ENCODE results near the gene PHTF2.
"Not testable (repeated sequence)": the region's sequence is repeated elsewhere in the genome, so short reads cannot be mapped to it uniquely, and the experiment has no call there.

PHTF2 gene

DNA sequence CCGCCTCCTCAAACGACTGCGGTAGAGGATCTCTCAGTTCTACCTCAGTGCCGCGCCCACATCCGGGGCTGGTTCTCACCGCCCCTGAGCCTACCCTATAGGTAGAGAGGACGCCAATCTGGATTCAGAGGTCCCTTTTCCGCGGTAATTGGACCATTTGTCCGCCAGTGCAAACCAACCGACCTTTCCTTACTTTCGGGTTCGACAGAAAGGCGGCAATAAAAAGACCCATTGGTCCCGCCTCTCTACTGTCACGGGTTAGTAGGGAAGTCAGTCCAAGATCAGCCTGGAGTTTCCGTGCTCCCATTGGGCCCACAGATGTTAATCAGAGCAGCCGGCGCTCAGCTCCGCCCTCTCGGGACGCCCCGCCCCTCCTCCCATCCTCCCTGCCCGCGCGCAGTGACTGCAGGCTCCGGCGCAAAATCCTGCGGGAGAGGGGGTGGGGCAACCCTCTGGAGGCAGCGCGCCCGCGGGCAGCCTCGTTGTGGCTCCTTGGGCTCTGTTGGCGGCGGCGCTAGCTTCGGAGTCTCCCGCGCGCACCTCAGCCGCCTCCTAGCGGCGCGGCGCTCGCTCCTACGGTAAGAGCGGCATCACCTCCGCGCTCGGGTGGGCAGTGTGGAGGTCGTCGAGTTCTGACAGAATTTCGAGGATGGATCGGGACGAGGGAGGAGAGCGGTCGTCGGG is at the start of gene PHTF2, which contains the start of gene TMEM60:
TSS of gene PHTF2 (plus strand) at position 380 of the 684 bp plus-strand sequence.
TSS of gene TMEM60 (minus strand) at position 41 of the 684 bp plus-strand sequence. CDS start 4,061 bp downstream, outside the sequence.
- DNase-seq: peak; percentile 100

DNA sequence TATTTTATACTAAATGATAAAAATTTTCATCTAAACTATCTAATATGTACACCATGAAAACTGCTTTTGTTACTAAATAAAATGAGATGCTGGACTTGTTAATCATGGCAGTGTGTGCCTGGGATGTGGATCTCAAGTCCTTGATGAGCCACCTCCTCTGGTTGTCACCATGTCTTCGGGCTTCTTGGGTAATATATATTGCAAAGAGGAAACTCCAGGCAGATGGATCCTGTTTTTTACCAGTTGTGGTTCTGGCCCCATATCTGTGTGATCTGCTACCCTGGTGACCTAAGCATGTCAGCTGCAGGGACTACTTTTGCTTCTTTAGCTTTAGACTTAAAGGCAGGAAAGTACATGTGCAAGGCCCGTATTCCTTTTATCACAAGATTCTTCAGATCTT is 46.6 kb upstream of the PHTF2 start:
- no peak for DNase-seq

DNA sequence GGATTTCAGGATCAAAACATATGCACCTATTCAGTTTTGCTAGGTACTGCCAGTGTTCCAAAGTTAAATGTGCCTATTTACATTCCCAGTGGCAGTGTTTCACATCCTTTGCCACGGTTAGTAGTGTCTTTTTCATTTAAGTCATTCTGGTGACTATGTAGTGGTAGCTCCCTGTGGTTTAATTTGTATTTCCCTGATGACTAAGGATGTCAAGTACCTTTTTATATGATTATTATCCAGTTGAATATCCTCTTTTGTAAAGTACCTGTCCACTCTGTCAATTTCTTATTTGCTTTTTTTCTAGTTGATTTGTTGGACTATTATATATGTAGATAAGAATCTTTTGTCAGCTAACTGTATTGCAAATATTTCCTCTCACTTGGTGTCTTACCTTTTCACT is 45.4 kb upstream of the PHTF2 start:
- DNase-seq: no peak

DNA sequence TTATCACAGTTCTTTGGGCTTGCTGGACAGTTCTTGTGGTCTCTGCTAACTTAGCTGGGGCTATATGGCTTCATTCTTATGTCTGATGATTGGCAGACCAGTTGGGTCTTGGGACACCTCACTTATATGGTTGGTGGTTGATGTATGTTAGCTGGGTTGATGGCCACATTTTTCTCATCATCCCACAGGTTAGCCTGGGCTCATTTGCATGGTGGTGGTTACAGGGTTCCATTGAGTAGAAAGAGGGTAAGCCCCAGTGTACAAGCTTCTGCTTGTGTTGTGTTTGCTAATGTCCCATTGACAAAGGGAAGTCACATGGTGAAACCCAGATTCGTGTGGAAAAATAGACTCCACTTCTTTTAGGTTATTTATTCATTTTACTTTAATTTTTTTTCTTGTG is 41.0 kb upstream of the PHTF2 start:
- DNase-seq: no peak

DNA sequence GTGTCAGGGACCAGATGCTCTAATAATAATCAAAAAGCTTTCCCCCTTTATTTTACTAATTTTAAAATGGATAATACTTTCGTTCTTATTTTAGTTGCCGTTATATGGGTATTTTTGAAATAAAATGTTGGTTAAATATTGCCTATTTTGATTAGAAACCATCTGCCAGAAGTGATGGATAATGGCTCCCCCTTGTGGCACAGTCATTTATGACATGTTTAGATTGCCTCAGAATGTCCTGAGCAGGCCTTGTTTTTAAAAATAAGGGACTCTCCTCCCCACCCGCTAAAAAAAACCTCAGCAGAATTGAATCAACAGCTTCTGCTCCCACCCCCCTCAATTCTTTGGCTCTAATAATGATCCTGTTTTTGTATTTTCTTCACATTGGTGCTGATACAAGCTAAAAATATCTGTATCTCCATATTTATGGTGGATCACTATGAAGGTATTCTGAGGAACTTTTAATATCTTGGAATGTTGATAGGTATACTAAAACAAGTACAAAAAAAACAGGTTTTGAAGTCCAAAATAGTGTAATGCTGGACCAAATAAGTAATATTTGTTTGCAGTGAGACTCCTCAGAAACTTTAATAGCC is 39.2 kb upstream of the PHTF2 start:
- peak; percentile 21 for DNase-seq

DNA sequence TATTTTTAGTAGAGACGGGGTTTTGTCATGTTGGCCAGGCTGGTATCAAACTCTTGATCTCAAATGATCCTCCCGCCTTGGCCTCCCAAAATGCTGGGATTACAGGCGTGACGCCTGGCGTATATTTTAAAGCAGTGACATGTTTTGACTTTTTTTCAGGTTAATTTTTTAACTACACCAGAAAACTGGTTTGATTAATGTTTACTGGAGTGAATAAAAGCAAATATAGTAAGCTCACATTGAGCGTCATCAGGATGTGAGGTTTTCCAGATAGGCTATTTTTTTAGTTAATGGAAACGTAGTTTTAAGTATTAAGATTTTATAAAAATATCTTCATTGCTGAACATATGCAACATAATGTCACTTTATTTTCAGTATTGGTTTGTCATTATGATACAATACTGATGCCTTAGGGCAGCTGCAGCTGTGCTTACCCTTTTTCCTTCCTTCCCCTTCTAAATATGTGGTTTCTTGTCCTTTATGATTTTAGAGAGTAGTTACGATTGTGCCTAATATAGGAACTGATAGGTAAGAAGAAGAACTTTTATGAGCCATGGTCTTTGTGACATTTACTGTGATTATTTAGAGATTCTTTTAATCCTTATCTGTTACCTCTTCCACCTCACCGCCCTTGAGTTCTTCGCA is 37.6 kb upstream of the PHTF2 start:
- no peak for DNase-seq

DNA sequence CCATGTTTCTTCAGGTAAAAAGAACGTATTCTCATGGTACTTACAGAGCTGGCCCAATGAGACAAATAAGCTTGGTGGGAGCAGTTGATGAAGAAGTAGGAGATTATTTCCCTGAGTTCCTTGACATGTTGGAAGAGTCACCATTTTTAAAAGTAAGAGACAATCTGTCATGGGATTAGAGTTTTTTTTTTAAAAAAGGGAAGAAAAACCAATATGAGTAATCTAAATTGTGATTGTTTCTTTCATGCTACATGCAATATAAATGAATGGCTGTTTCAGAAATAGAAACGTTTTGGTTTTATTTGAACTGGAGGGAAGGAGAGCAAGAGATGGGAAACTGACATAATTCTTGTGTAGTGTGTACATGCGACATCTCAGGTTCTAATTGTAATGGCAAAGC is 33.1 kb upstream of the PHTF2 start:
- DNase-seq: no peak

DNA sequence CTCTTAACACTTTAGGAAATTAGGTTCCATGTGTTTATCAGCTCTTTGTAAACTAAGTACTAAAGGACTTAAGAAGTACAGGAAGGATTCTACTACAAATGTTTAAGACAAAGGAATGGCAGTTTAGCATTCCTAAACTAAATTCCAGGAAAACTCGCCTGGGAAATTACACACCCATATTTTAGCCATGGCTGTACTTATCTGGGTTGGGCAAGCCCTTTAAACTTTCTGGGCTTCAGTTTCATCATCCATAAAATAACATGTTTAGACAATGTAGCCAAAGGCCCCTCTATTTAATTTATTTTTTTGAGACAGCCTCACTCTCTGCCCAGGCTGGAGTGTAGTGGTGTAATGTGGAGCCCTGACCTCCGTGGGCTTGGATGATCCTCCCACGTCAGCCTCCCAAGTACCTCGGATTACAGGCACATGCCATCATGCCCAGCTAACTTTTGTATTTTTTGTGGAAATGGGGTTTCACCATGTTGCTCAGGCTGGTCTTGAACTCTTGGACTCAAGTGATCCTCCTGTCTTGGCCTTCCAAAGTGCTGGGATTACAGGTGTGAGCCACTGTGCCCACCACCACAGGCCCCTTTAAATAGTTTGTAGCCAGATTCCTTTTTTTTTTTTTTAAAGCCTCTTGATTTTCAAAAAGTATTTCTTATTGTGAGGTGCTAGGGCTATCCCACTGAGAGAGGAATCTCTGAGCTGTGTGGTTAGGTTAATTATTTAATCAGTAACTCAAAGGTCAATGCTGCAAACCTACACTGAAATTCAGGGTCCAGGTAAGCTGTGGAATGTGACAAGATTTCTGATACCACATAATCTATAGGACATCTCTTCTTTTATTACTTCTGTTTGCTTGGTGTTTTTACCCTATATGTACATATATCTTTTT is 32.4 kb upstream of the PHTF2 start:
- DNase-seq: no peak

DNA sequence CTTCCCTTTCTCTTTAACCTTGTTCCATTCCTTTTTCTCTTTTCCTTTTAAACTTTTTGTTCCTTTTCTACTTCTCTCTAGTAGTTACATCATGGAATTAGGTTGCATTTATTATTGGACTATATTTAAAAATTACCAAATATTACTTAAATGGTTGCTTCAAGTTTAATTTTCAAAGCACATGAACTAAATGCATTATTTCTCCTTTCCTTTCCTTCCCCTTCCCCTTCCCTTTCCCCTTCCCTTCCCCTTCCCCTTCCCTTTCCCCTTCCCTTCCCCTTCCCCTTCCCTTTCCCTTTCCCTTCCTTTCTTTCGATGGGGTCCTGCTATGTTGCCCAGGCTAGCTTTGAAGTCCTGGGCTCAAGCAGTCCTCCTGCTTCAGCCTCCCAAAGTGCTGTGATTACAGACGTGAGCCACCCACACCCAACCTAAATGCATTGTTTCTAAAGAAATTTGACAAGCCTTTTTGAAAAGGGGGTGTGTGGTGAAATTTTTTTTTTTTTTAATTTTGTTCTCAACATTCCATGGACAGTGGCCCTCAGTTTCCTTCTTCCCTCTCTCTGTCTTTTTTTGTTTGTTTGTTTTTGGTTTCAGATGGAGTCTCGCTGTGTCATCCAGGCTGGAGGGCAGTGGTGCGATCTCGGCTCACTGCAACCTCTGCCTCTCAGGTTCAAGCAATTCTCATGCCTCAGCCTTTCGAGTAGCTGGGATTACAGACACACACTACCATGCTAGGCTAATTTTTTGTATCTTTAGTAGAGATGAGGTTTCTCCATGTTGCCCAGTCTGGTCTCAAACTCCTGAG is 31.6 kb upstream of the PHTF2 start:
- DNase-seq: no peak

DNA sequence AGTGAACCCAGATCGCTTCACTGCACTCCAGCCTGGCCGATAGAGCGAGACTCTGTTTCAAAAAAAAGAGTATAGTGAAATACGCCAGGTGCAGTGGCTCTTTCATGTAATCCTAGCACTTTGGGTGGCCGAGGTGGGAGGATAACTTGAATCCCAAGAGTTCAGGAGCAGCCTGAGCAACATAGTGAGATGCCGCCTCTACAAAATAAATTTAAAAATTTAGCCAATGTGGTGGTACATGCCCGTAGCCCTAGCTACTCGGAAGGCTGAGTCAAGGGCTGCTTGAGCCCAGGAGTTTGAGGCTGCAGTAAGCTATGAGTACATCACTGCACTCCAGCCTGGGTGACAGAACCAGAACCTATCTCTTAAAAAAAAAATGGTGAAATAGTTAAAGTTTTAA is 28.3 kb upstream of the PHTF2 start:
- no peak for DNase-seq

DNA sequence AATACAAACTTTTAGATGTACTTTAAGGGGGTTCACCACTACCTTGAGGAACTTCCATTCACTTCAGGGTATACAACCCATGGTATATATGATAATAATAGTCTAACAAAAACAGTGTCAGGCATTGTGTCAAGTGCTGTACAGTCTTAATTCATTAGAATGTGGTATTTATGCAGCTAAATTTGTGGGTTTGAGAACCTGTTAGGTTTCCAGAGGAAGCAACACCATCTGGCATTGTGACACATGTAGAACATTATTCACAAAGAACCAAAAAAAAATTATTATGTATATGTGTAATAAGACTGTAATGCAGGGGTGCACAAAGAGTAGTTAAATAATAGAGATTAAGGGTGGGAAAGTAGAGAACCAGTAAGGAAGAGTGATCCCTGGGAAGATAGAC is 26.7 kb upstream of the PHTF2 start:
- no peak for DNase-seq

DNA sequence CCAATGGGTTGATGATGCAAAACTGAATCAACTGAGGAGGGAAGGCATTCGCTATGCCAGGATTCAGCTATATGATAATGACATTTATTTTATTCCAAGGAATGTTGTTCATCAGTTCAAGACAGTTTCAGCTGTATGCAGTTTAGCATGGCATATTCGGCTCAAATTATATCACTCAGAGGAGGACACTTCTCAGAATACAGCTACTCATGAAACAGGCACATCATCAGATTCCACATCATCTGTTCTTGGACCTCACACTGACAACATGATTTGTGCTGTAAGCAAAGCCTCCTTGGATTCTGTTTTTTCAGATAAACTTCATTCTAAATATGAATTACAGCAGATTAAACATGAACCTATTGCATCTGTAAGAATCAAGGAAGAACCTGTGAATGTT is 20.0 kb upstream of the PHTF2 start:
- DNase-seq: no peak

DNA sequence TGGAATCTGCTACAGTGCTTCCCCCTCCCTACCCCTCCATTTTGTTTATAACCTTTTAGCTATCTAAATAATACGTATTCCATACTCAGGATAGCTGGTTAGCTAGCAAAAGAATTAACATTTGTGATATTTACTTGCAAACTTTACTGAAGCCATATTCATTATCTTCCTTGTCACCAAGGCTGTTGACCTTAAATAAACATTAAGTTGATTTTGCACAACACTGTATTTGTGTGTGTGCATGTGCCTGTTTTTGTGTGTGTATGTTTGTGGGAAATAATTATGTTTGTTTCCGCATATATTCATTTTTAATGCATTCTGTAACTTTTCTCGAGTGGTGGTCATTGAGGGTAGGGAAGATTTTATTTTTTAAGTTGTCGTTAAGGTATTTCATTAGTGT is 16.2 kb upstream of the PHTF2 start:
- DNase-seq: no peak

DNA sequence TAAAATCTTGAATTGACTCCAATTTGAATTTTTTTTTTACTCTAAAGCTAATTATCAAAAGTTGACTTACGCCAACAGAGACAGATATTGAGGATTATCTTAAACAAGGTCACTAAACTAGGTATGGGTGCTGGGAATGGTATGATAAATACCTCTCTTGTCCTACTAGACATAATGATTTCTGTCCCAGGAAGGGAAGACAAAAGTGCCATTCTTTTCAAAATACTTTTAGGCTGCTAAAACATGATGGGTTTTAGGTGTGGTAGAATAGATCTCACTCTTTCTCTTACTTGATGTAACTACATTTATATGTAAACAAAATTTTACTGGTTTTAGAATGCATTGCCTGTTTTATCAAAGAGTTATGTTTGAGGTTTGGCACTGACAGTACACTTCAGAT is 15.5 kb upstream of the PHTF2 start:
- DNase-seq: no peak

DNA sequence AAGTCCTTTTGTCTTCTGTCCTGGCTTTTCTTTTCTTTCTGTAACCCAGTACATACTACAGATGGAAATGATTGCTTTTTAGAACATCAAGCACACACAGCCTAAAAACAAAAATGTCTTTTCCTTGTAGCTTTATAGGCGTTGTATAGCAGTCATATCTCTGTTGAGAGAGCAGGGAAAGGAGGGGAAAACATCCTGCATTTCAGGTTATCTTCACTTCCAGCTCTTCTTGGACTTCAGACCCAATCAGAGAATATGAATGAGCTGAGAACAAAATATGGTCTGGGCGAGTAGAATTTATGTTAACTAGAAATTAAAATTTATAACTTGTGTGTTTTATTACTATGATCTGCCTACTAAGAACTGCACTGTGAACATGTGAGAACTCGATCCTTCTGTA is 15.0 kb upstream of the PHTF2 start:
- no peak for DNase-seq

DNA sequence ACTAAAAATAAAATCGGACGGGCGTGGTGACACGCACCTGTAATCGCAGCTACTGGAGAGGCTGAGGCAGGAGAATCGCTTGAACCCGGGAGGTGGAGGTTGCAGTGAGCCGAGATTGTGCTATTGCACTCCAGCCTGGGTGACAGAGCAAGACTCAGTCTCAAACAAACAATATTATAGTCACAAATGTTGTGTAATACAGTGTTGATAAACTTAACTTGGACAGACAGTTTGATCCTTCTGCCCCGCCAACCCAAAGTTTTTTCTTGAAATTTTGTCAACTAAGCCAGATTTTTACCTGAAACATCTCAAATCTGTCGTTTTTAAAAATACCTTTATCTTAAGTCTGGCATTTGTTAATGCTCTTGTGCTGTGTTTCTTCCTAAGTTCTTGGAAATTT is 14.1 kb upstream of the PHTF2 start:
- not testable (repeated sequence) for DNase-seq

DNA sequence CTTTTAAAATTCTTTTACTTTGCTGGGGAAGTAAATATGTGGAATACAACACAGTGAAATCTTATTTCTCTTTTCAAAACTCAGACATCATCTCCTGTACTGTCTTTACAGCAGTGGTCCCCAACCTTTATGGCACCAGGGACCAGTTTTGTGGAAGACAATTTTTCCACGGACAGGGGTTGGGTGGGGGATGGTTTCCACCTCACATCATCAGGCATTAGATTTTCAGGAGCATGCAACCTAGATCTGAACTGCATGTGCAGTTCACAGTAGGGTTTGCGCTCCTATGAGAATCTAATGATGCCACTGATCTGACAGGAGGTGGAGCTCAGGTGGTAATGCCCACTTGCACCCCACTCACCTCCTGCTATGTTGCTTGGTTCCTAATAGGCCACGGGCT is 12.6 kb upstream of the PHTF2 start:
- no peak for DNase-seq

DNA sequence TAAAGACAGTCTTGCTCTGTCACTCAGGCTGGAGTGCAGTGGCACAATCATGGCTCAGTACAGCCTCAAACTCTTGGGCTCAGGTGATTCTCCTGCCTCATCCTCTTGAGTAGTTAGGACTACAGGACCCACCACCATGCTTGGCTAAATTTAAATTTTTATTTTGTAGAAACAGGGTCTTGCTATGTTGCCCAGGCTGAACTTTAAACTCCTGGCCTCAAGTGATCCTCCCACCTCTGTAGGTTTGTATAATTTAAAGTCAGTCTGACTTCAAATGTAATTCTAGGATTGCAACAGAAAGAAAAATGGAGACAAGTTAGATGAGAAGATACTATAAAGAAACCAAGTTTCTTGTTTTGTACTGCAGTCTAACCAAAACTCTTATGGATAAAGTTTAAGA is 11.8 kb upstream of the PHTF2 start:
- DNase-seq: no peak

DNA sequence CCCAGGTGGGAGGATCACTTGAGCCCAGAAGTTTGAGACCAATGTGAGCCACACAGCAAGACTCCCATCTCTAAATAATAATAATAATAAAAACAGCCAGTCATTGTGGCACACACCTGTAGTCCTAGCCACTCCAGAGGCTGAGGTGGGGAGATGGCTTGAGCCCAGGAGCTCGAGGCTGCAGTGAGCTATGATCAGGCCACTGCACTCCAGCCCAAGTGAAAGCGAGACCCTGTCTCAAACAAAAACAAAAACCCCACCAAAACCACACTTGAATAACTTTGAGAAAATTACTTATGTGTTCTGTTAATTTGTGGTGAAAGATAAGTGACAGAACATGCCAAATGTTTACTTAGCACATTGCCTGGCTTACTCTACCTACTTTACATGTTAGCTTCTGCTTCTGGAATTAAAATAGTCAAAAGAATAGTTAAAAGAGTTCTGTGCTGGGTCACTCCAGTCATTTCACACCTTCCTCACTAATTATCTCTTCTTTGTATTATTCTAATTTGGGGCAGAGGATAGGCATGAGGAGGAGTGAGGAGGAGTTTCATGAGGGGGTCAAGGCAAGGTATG is 10.2 kb upstream of the PHTF2 start:
- DNase-seq: no peak

DNA sequence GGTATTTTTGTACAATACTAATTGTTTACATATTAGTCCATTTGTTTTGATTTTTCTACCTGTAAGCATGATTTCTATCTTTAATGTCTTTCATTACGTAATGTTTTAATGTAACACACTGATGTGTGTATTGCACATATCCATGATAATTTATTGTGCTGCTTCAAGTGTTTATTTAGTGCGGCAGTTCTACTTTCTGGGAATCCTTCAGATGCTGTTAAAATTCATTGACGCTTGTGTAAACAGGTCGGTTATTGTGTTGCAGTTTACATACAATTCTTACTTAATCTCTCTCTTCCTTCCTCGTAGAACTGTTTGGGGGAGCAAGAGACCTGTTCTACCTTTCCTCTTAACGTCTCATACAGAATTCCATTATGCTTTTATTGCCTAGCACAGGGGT is 7.2 kb upstream of the PHTF2 start:
- DNase-seq: no peak

DNA sequence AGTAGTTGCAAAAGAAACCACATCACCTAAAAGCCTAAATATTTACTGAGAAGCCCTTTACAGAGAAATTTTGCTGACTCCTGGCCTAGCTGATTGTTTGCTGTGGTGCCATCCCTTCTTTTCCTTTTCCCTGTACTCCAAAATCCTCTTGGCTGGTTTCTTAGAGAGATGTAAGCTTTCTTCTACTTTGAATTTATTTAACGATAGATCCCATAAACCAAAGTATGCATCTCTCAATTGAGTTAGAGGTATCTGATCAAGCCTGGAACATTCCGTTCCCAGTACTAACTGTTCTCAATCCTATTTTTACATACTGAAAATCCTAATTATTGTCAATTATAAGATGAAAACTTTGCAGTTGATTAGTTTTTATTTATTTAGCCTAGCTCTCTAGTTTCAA is 6.6 kb upstream of the PHTF2 start:
- DNase-seq: no peak

DNA sequence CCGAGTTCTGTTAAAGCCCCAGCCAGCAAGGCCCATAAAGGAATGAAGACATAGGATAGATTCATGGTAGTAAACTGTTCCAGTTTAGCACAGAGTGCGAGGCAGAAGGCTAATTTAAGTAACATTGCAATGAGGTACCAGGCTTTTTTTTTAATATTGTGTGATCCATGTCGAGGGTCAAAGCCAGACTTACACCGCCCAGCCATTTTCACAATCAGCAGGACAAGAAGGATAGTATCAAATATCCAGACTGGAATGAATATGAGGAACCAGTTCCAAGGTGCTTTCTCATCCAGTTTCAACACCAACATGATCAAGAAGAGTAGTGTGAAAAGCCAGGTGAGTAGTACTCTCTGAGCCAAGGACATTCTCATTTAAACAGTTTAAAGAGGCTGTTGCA is 4.6 kb upstream of the PHTF2 start:
- no peak for DNase-seq

Data from NCI-H2107 (cell line).